ENCODE measurements around the gene SIK2.

SIK2 gene

DNA sequence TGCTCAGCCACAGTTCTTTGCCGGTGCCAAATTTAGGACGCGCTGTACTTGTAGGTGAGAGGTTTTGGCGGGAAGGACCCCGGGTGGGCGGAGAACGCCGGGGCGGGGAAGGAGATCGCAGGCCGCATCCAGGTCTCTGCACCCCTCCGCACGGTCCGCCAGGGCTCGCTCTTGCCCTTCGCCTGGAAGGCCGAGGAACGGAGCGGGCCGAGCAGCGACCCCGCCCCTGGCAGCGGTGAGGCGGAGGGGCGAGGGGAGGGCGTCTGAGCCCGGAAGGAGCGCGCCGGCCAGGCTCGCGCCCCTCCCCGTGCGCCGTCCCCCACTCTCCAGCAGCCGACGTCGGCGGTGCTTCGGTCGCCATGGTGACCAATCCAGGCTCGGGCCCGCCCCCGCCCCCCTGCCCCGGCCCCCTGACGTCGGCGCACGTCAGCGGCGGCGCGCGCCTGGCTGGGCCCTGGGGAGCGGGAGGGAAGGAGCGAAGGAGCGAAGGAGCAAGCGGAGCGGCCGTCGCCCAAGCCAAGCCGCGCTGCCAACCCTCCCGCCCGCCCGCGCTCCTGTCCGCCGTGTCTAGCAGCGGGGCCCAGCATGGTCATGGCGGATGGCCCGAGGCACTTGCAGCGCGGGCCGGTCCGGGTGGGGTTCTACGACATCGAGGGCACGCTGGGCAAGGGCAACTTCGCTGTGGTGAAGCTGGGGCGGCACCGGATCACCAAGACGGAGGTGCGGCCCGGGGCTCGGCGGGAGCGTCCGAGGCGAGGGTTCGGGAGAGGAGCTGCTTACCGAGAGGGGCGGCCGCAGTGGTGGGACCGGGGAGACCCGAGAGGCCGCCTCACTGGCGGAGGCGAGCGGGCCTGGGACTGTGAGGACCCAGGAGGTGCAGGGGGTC lies at the start of gene SIK2:
SIK2 (plus strand) TSS at position 471 of the 886 bp plus-strand sequence; CDS start at position 586, 115 bp downstream.
- peak; percentile 43 to 98 (median 94) for DNase-seq

GRCh38 chr11:111554532-111554931 lies 47.7 kb upstream of the SIK2 start:
- no peak for DNase-seq

GRCh38 chr11:111555255-111555654 lies 47.0 kb upstream of the SIK2 start:
- no peak for DNase-seq

DNA sequence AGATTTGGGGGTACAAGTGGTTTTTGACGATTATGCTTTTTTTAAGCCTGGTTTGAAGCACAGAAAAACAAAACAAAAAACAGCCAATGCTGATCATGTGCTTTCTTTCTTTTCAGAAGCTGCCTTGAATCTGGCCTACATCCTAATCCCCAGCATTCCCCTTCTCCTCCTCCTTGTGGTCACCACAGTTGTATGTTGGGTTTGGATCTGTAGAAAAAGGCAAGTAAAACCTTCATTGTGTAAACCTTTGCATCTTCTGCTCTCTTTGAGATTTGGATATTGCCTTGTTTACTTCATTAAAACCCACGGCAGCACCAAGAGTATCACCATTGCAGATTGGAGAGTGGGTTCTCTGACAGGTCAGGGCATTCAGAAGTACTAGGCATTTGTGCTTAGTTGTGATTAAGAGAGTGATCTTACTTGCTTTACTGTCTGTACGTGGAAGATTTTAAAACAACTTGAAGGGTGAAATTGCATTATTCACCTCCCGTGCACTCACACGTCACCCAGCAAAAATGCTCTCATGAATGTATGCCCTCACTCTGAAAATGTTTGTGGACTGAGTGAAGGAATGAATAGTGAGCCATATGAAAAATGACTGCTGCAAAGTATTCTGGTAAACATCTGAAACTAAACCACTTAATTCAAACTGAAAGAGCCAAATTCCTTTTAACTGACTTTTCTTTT lies 44.7 kb upstream of the SIK2 start:
- DNase-seq = no peak

- DNase-seq = no peak
Observed at GRCh38 chr11:111559800-111560464, 42.3 kb upstream of the SIK2 start.

- DNase-seq = no peak
Observed at GRCh38 chr11:111560800-111561199, 41.4 kb upstream of the SIK2 start.

GRCh38 chr11:111561306-111561705 lies 40.9 kb upstream of the SIK2 start:
- no peak for DNase-seq

- no peak for DNase-seq
Observed at GRCh38 chr11:111561791-111562325, 40.4 kb upstream of the SIK2 start.

DNA sequence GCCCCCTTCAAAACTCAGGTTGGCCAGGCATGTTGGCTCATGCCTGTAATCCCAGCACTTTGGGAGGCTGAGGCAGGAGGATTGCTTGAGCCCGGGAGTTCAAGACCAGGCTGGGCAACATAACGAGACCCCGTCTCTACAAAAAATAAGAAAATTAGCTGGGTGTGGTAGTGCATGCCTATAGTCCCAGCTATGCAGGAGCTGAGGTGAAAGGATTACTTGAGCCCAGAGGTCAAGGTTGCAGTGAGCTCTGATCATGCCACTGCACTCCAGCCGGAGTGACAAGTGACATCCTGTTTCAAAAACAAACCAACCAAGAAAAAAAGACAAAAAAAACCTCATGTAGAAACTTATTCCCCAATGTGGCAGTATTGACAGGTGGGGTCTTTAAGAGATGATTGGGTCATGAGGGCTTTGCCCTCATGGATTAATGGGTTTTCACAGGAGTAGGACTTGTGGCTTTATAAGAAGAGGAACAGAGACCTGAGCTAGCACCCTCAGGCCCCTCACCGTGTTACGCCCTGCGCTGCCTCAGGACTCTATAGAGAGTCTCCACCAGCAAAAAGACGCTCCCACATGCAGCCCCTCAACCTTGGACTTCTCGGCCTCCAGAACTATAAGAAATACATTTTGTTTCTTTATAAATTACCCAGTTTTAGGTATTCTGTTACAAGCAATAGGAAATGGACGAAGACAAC lies 39.4 kb upstream of the SIK2 start:
- DNase-seq = no peak

- DNase-seq = peak in 43 of 58 donors; percentile 6 to 76 (median 32)
Observed at GRCh38 chr11:111565114-111565720, 37.0 kb upstream of the SIK2 start.

GRCh38 chr11:111566324-111566723 lies 35.9 kb upstream of the SIK2 start:
- DNase-seq = no peak

DNA sequence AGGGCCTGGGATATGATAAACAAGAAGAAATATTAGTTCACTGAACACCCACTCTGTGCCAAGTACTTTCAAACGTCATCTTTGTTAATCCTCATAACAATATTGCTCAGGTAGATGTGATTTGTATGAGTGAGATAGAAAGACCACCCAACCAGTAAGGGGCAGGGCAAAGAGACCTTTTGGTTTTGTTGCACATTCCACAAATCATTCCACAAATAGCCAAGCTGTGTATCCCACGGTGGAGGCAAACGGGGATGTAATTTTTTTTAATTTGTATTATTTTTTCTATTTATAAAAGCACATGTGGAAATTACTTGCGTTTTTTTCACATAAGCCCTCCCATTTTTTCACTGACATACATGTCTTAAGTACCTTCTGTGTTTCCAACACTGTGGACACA lies 32.8 kb upstream of the SIK2 start:
- DNase-seq = no peak

GRCh38 chr11:111570796-111571195 lies 31.5 kb upstream of the SIK2 start:
- no peak for DNase-seq

GRCh38 chr11:111571829-111572501 lies 30.3 kb upstream of the SIK2 start:
- no peak for DNase-seq

DNA sequence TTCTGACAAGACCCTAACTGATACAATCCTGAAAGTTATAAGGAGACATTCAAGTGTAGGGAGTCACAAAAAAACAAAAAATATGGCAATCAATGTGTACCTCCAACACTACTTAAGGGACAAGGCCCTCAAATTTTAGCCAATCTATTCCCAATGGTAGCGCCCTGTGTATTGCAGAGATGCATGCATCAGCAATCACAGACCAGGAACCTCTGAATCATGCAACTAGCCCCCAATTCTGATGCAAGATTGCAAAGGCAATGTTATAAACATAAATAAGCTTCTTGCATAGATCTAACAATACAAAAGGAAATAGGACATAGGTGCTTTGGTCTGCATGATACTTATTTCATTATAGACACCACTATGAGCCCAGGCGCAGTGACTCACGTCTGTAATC lies 29.7 kb upstream of the SIK2 start:
- DNase-seq = no peak

DNA sequence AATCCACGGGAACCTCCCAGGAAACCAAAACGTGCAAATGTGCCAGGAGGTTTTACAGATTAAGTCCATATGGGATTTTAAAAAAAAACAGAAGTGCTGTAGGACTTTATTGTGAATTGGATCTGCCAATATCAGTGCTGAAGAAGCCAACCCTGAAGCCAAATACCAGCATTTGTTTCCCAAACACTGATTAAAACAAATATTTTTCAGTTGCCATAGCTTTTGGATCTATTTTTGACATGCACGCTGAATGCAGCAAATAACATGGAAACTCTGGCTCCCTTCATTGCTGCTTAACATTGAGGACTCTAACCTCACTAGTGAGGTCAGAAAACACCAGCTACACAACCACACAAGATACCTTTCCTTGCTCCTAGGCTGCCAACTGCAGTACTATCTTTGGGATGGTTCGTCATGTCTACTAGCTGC lies 28.4 kb upstream of the SIK2 start:
- DNase-seq = no peak

DNA sequence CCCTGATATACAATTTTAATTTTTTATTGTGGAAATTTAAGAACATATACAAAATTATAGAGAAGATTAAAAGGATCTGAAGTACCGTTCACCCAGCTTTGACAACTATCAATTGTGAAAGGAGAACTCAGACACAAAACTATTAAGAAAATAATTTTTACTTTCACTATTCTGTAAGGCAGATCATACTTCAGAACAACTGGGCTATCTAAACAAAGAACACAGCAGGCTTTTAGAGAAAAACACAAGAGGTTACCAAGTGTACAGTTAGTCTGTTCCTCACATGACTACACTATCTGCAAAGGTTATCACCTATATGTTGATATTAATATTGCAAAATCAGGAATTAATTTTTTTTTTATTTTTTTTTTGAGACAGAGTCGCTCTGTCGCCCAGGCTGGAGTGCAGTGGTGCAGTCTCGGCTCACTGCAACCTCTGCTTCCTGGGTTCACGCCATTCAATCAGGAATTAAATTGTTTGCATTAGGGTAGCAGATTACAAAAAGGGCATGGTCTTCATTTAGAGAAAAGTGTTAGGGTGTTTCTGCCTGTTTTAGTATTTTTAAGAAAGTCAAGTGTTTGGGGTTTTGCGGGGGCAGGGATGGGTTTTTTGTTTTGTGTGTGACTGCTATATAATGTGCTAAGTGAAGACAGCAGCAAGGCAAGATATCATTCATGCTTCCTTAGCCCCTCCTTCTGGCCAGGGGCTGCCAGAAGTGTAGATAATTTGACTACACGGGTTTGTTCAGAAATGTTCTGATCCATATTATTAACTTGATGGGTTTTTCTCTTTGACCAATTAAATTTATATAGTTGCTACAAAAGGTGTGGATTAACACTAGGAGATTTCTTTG lies 27.6 kb upstream of the SIK2 start:
- DNase-seq = no peak

DNA sequence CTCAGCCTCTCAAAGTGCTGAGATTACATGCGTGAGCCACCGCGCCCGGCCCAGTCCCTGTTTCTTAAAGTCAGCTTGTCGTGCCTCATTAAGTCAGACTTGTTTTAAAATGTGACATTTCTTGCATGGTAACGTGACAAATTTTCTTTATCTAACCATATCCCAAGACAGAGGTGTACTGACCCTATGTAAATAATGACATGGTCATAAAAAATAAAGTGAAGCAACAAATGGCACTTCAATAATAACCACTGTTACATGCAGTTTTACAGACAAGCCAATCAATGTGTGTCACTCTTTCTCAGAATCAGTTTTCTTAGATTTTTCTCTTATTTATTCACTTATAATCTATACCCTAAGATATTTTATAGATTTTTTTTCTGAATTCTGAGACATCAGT lies 26.5 kb upstream of the SIK2 start:
- no peak for DNase-seq

GRCh38 chr11:111577821-111578220 lies 24.4 kb upstream of the SIK2 start:
- no peak for DNase-seq
